ENCODE data around the gene LRWD1.
"Not testable (repeated sequence)": the region's sequence is repeated elsewhere in the genome, so short reads cannot be mapped to it uniquely, and the experiment has no call there.

LRWD1 gene

GRCh38 chr7:102503141-102503540, 38.4 kb downstream of the LRWD1 start:
- not testable (repeated sequence) for DNase-seq

GRCh38 chr7:102505298-102506185, 40.8 kb downstream of the LRWD1 start:
- DNase-seq: not testable (repeated sequence)

GRCh38 chr7:102507410-102508088, 42.8 kb downstream of the LRWD1 start:
- not testable (repeated sequence) for DNase-seq

- DNase-seq: not testable (repeated sequence)
Observed at GRCh38 chr7:102510575-102510974, 45.8 kb downstream of the LRWD1 start.

GRCh38 chr7:102511860-102512522, 47.2 kb downstream of the LRWD1 start:
- not testable (repeated sequence) for DNase-seq

GRCh38 chr7:102512642-102513221, 47.9 kb downstream of the LRWD1 start:
- not testable (repeated sequence) for DNase-seq

GRCh38 chr7:102514881-102515721, 50.3 kb downstream of the LRWD1 start:
- not testable (repeated sequence) for DNase-seq

- DNase-seq: not testable (repeated sequence)
Observed at GRCh38 chr7:102515889-102516288, 51.1 kb downstream of the LRWD1 start.

GRCh38 chr7:102516951-102517350, 52.2 kb downstream of the LRWD1 start:
- DNase-seq: not testable (repeated sequence)

- not testable (repeated sequence) for DNase-seq
Observed at GRCh38 chr7:102517550-102518147, 52.9 kb downstream of the LRWD1 start, which contains the start of gene RASA4B. TSS of gene RASA4B (minus strand) at chr7:102517777. CDS start at chr7:102517710, 67 bp downstream.

GRCh38 chr7:102520797-102521196, 56.0 kb downstream of the LRWD1 start:
- DNase-seq: not testable (repeated sequence)
